IMR-90 (cell line): ENCODE measurements around the gene TNRC6B. TPM values are rescaled to one million over a fixed set of nuclear protein-coding genes. Genes with fewer than 3 reads are reported as not detected.

Experiments used
- ATAC-seq: fragments of 200-7000 bp; cut with Tn5 transposase; 2 replicates; pipeline ENCODE4 v1.9.1; 2020; ENCODE audit warnings: low read depth, mild to moderate bottlenecking, moderate library complexity
- BruUV-seq: library from RNA; stranded (reverse); fragments of 400-500 nt; replicated peaks from 2 replicates; lab custom pipeline; 2021; lab: Mats Ljungman, UMichigan
- CTCF ChIA-PET: fragments of 300-600 bp; formaldehyde crosslinking; extraction: SDS; loops from one replicate; lab custom pipeline; 2021; ENCODE audit warnings: antibody characterized with exemption; lab: Yijun Ruan, JAX
- POLR2A ChIA-PET: fragments of 300-600 bp; sonication (Branson Sonifier 250); formaldehyde crosslinking; loops from one replicate; lab custom pipeline; 2022; ENCODE audit warnings: antibody characterized with exemption; ENCODE audit not compliant: unreplicated experiment; lab: Charles Lee
- DNase-seq: peaks from one replicate; pipeline ENCODE4 v3.0.0; 2013
- H2AFZ ChIP-seq: replicated peaks from 2 replicates; pipeline ENCODE3; 2013; ENCODE audit warnings: low read length, mild to moderate bottlenecking; ENCODE audit not compliant: poor library complexity
- H2AK5ac ChIP-seq: 2 replicates; pipeline ENCODE4 v1.6.1; 2013; ENCODE audit warnings: low read depth, low read length, inconsistent platforms
- H2AK9ac ChIP-seq: replicated peaks from 2 replicates; pipeline ENCODE3; 2013; ENCODE audit warnings: mild to moderate bottlenecking, low read depth, low read length, moderate library complexity; ENCODE audit not compliant: poor library complexity
- H2BK120ac ChIP-seq: 2 replicates; pipeline ENCODE4 v1.6.1; 2013; ENCODE audit warnings: low read depth, low read length, inconsistent platforms
- H2BK15ac ChIP-seq: 3 replicates; pipeline ENCODE4 v1.6.1; 2013; ENCODE audit warnings: low read depth, low read length, inconsistent platforms
- H2BK20ac ChIP-seq: 2 replicates; pipeline ENCODE4 v1.6.1; 2013; ENCODE audit warnings: low read depth, mild to moderate bottlenecking, inconsistent platforms, low read length, moderate library complexity
- H2BK5ac ChIP-seq: 2 replicates; pipeline ENCODE4 v1.6.1; 2013; ENCODE audit warnings: mild to moderate bottlenecking, low read depth, low read length, inconsistent platforms; ENCODE audit not compliant: poor library complexity, severe bottlenecking
- H3K14ac ChIP-seq: replicated peaks from 2 replicates; pipeline ENCODE4 v1.6.1; 2013; ENCODE audit warnings: low read depth, low read length, inconsistent platforms
- H3K18ac ChIP-seq: 2 replicates; pipeline ENCODE4 v1.6.1; 2013; ENCODE audit warnings: low read depth, low read length, control low read depth
- H3K23ac ChIP-seq: 2 replicates; pipeline ENCODE4 v1.6.1; 2013; ENCODE audit warnings: low read depth, low read length, inconsistent platforms
- H3K27ac ChIP-seq: 2 replicates; pipeline ENCODE4 v1.5.1; 2013; ENCODE audit warnings: mild to moderate bottlenecking, control low read depth, low read length; ENCODE audit not compliant: insufficient read depth
- H3K27me3 ChIP-seq: 2 replicates; pipeline ENCODE4 v1.6.1; 2013; ENCODE audit warnings: low read length; ENCODE audit not compliant: control insufficient read depth, insufficient read depth
- H3K36me3 ChIP-seq: 2 replicates; pipeline ENCODE4 v1.6.1; 2013; ENCODE audit warnings: low read length, mixed read lengths; ENCODE audit not compliant: control insufficient read depth, insufficient read depth
- H3K4ac ChIP-seq: 2 replicates; pipeline ENCODE4 v1.6.1; 2013; ENCODE audit warnings: low read depth, low read length, inconsistent platforms
- H3K4me1 ChIP-seq: 2 replicates; pipeline ENCODE4 v1.6.1; 2013; ENCODE audit warnings: low read length, mixed read lengths; ENCODE audit not compliant: control insufficient read depth, insufficient read depth
- H3K4me2 ChIP-seq: 2 replicates; pipeline ENCODE4 v1.6.1; 2013; ENCODE audit warnings: low read depth, mild to moderate bottlenecking, control low read depth, low read length, moderate library complexity
- H3K4me3 ChIP-seq: 2 replicates; pipeline ENCODE4 v1.5.1; 2013; ENCODE audit warnings: low read depth, mild to moderate bottlenecking, control low read depth, low read length, moderate library complexity; ENCODE audit not compliant: insufficient read depth
- H3K56ac ChIP-seq: 2 replicates; pipeline ENCODE4 v1.6.1; 2013; ENCODE audit warnings: low read length, inconsistent platforms; ENCODE audit not compliant: insufficient read depth; ENCODE audit errors: extremely low read depth
- H3K79me1 ChIP-seq, 2 experiments: 2 replicates each; pipeline ENCODE4 v1.6.1; 2013; ENCODE audit warnings: low read length in 2 of 2, inconsistent platforms in 1 of 2, low read depth in 1 of 2
- H3K9ac ChIP-seq: 2 replicates; pipeline ENCODE4 v1.6.1; 2013; ENCODE audit warnings: low read depth, low read length, control low read depth
- H3K9me1 ChIP-seq: 2 replicates; pipeline ENCODE4 v1.6.1; 2013; ENCODE audit warnings: low read length, inconsistent platforms; ENCODE audit not compliant: insufficient read depth
- H3K9me3 ChIP-seq: 2 replicates; pipeline ENCODE4 v1.6.1; 2013; ENCODE audit warnings: low read length; ENCODE audit not compliant: control insufficient read depth, insufficient read depth
- H4K20me1 ChIP-seq: 2 replicates; pipeline ENCODE4 v1.6.1; 2013; ENCODE audit warnings: low read length, inconsistent platforms; ENCODE audit not compliant: insufficient read depth
- H4K5ac ChIP-seq: 2 replicates; pipeline ENCODE4 v1.6.1; 2013; ENCODE audit warnings: mild to moderate bottlenecking, low read depth, low read length, control low read depth
- H4K8ac ChIP-seq, 2 experiments: 2 replicates each; pipeline ENCODE4 v1.6.1; 2013; ENCODE audit warnings: low read depth in 2 of 2, low read length in 2 of 2, control low read depth in 1 of 2, inconsistent platforms in 1 of 2
- H4K91ac ChIP-seq: 2 replicates; pipeline ENCODE4 v1.6.1; 2013; ENCODE audit warnings: low read depth, low read length, inconsistent platforms; ENCODE audit not compliant: insufficient read depth
- CEBPB ChIP-seq: IDR thresholded peaks from 2 replicates; pipeline ENCODE4 v1.6.1; 2012; ENCODE audit warnings: low read depth, low read length, improper control_type of control experiment
- POLR2A ChIP-seq: IDR thresholded peaks from 2 replicates; pipeline ENCODE4 v1.6.1; 2012; ENCODE audit warnings: mild to moderate bottlenecking, low read depth, low read length
- RAD21 ChIP-seq: IDR thresholded peaks from 2 replicates; pipeline ENCODE4 v1.6.1; 2012; ENCODE audit warnings: low read length, improper control_type of control experiment
- WGBS, 2 experiments: methylation state at CpG; one replicate each; pipeline versions ENCODE4 v1.1.5 to v1.1.7; 2013; ENCODE audit warnings: missing lambda C conversion rate in 2 of 2; ENCODE audit not compliant: insufficient read length in 1 of 2; ENCODE audit errors: extremely low coverage in 2 of 2; 5-methylcytosine and 5-hydroxymethylcytosine counted together
- dilution Hi-C: fragments of 300-500 bp; cut with HindIII; formaldehyde crosslinking; loops from one replicate; pipeline ENCODE4 v1.14.3; 2018; ENCODE audit warnings: low sequenced_read_pairs; ENCODE audit not compliant: unreplicated experiment
- in situ Hi-C: fragments of 300-500 bp; cut with MboI; formaldehyde crosslinking; loops from 3 replicates; pipeline ENCODE4 v1.14.3; 2019; ENCODE audit warnings: low sequenced_read_pairs, inconsistent platforms, mixed read lengths
- intact Hi-C: fragments of 100-400 bp; cut with micrococcal nuclease; formaldehyde crosslinking; loops from 2 replicates; pipeline ENCODE4 v1.10.0; 2022
- polyA plus RNA-seq, 3 experiments: library from polyadenylated mRNA; depleted of rRNA; stranded (reverse); fragments of >200 nt; gene quantifications; 2 replicates each; pipeline ENCODE4 v1.2.3, GENCODE V29; 2012; ENCODE audit warnings: low replicate concordance in 1 of 3
- total RNA-seq: library from RNA; depleted of rRNA; stranded (reverse); fragments of >200 nt; gene quantifications from 2 replicates; pipeline ENCODE4 v1.2.3, GENCODE V29; 2012

TNRC6B gene
- total and polyA plus RNA-seq, 2 of the 4 experiments (the other 2 are of a cell fraction), result 3.9 to 17.0 TPM

DNA sequence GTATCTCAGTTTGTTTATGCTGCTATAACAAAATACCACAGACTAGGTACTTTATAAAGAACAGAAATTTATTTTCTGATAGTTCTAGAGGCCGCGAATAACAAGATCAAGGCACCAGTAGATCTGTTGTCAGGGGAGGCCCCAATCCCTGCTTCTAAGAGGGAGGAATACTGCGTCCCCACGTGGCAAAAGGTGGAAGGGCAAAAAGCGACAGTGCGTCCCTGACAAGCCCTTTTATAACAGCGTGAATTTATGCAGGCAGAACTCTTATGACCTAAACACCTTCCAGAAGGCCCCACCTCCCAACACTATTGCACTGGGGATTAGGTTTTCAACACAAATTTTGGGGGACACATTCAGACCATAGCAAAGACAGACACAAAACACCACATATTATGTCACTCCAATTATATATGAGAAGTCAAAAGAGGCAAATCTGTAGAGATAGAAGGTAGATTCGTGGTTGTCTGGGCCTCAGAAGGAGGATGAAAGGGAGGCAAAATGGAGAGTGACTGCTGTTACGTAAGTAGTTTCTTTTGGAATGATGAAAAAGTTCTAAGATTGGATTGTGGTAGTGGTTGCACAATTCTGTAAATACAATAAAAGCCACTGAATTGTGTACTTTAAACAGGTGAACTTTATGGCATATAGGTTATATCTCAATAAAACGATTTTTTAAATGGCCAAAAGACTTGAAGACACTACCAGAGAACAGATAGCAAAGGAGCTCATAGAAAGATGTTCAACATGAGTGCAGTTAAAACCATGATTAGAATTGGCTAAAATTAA is 30.1 kb upstream of the TNRC6B start:
- Histone ChIP-seq H2BK120ac (no peak overlapping the region), H3K56ac (no peak overlapping the region), H2BK5ac (no peak overlapping the region), H4K91ac (no peak overlapping the region), H3K4ac (no peak overlapping the region), H3K9me1 (no peaks in the 10 kb centered on the region), H4K8ac (no peak overlapping the region), H3K79me1 (no peaks in the 10 kb centered on the region), H4K20me1 (no peaks in the 10 kb centered on the region), H2AK9ac (no peak overlapping the region), H4K5ac (no peak overlapping the region), H3K9ac (no peak overlapping the region), H3K27me3 (no peaks in the 10 kb centered on the region), H3K4me3 (no peak overlapping the region), H2BK20ac (no peak overlapping the region), H3K36me3 (no peaks in the 10 kb centered on the region), H2BK15ac (no peak overlapping the region), H3K27ac (no peak overlapping the region), H3K14ac (no peak overlapping the region), H3K4me2 (no peak overlapping the region), H3K9me3 (no peaks in the 10 kb centered on the region), H3K4me1 (no peaks in the 10 kb centered on the region), H3K23ac (no peak overlapping the region), H2AFZ (no peak overlapping the region), H3K18ac (no peak overlapping the region), H2AK5ac (no peak overlapping the region)
- in situ Hi-C loops (no loop called here), intact Hi-C loops (no loop called here), dilution Hi-C loops (no loop called here)
- no peak for ATAC-seq
- no peak for DNase-seq
- 49% methylated on average over 2 of the region's 10 CpGs; no CpG with 5 or more reads in 1 of the 2 experiments for WGBS, 2 experiments
- ChIA-PET CTCF (no interaction called here), POLR2A (no interaction called here)
- TF ChIP-seq RAD21 (no peak), POLR2A (no peak), CEBPB (0 out of 2 replicates have a peak, but pooled peaks have one; percentile 5)
- no TSS peak for BruUV-seq
